ENCODE data around the gene MTSS2.

DNA sequence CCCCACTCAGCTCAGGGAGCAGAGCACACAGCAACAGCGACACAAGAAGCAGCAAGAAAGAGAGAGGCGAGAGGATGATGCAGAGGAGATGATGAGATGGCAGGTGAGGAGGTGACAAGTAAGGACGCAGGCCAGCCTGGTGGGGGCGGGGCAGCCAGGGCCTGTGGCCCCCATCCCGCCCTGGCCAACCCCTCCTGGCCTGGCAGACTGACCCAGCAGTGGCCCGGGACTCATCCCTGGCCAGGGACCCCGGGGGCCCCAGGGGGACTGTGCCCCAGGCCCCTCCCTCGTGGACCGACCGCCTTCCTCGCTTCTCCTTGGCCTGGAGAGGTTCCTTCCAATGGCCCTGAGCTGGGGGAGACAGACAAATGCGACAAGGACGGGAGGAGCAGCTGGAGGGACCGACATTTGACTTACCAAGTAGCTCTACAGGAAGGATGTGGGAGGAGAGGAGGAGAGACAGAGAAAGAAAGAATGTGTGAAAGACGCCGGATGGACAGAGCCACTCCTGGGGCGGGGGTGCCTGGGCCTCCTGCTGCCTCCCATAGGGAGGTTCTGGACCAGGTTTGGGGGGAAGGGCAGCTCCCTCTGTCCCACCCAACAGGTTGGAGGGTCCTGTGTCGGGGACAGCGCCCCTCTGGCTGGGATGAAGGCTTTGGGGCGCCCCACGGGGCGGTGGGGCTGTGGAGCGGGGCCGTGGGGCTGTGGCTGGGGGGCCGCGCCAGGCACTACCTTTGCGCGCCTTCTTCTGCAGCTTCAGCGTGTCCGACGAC is 6.8 kb downstream of the MTSS2 start:
- TF ChIP-seq FOXM1 (IDR thresholded peaks at IDR 0.05; ENCODE audit: borderline replicate concordance): no peak
- no peak for TF ChIP-seq ELF4 (IDR thresholded peaks at IDR 0.05)
- TF ChIP-seq ZNF384 (IDR thresholded peaks at IDR 0.05): no peak
- TF ChIP-seq BHLHE40 (IDR thresholded peaks at IDR 0.05; ENCODE audit: borderline replicate concordance): no peak
- TF ChIP-seq HDGF (IDR thresholded peaks at IDR 0.05; ENCODE audit: borderline replicate concordance): no peak
- no peak for TF ChIP-seq TARDBP (IDR thresholded peaks at IDR 0.05)
- TF ChIP-seq, protein P1, sequence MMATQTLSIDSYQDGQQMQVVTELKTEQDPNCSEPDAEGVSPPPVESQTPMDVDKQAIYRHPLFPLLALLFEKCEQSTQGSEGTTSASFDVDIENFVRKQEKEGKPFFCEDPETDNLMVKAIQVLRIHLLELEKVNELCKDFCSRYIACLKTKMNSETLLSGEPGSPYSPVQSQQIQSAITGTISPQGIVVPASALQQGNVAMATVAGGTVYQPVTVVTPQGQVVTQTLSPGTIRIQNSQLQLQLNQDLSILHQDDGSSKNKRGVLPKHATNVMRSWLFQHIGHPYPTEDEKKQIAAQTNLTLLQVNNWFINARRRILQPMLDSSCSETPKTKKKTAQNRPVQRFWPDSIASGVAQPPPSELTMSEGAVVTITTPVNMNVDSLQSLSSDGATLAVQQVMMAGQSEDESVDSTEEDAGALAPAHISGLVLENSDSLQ (IDR thresholded peaks at IDR 0.05): no peak
- no peak for TF ChIP-seq L3MBTL2 (conservative IDR thresholded peaks at IDR 0.05)
- no peak for TF ChIP-seq SUZ12 (IDR thresholded peaks at IDR 0.05)
- TF ChIP-seq LEF1 (IDR thresholded peaks at IDR 0.05; ENCODE audit: borderline replicate concordance): no peak
- TF ChIP-seq ARNT (IDR thresholded peaks at IDR 0.05): no peak
- TF ChIP-seq SP1 (IDR thresholded peaks at IDR 0.05): no peak
- TF ChIP-seq FOXK2 (IDR thresholded peaks at IDR 0.05): no peak
- TF ChIP-seq NFRKB (IDR thresholded peaks at IDR 0.05): no peak

Data from HEK293T (cell line).